ENCODE measurements around the gene PAK6. TPM values are rescaled to one million over a fixed set of nuclear protein-coding genes. Genes with fewer than 3 reads are reported as not detected.

Gene PAK6
- total and polyA plus RNA-seq, 9 of the 15 experiments (the other 6 are each of a cell fraction or from before 2014, with no cell fraction given), result 0.03 to 0.74 (median 0.16) TPM; not detected in 2

DNA sequence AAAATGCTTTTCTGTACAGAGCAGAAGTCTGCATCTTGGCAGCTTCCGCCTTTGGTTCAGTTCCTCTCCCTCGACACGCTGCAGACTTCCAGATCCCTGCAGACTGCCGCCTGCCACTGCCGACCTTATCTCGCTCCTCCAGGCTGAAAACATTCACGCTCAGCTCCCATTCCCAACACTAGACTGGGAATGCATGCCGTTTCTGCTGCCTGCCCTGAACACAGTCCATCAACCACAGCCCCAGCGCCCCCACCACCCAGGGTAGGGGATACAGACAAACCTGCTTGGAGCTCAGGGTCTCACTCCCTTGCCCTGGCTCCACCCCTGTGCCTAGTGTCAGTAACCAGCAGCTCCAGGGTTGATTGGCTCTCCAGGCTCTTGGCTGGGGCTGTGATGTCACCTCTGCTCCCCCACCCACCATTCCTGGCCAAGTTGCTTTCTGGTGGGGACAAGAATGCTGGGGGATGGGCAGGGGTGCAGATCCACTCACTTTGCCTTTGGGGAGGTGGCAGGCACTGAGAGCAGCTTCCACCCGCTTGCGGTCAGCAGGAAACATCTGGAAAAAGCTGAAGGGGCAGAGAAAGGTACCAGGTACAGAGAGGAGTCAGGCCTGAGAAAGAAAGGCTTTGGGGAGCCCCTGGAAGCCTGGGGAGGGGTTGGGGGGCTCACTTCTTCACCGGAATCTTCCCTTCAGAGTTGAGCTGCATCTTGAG lies 62.8 kb downstream of the PAK6 start (continued):
- TF ChIP-seq ZNF707 (CRISPR knock-in tag; conservative IDR thresholded peaks at IDR 0.05), result no peak
- no peak for TF ChIP-seq PCBP2 (IDR thresholded peaks at IDR 0.05; ENCODE audit: low read depth, low read length, poor library complexity, severe bottlenecking)
- TF ChIP-seq, protein P1, sequence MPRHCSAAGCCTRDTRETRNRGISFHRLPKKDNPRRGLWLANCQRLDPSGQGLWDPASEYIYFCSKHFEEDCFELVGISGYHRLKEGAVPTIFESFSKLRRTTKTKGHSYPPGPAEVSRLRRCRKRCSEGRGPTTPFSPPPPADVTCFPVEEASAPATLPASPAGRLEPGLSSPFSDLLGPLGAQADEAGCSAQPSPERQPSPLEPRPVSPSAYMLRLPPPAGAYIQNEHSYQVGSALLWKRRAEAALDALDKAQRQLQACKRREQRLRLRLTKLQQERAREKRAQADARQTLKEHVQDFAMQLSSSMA (CRISPR knock-in tag; IDR thresholded peaks at IDR 0.05), result no peak
- no peak for TF ChIP-seq U2AF1 (optimal IDR thresholded peaks at IDR 0.05; ENCODE audit: low read depth, low read length)
- TF ChIP-seq, protein P2, sequence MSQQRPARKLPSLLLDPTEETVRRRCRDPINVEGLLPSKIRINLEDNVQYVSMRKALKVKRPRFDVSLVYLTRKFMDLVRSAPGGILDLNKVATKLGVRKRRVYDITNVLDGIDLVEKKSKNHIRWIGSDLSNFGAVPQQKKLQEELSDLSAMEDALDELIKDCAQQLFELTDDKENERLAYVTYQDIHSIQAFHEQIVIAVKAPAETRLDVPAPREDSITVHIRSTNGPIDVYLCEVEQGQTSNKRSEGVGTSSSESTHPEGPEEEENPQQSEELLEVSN (IDR thresholded peaks at IDR 0.05; ENCODE audit: borderline replicate concordance in 1 of 2, extremely low read depth in 1 of 2, insufficient read depth in 1 of 2, insufficient read length in 1 of 2, low read depth in 1 of 2, low read length in 1 of 2, poor library complexity in 1 of 2, severe bottlenecking in 1 of 2), result no peak
- TF ChIP-seq, protein P3, sequence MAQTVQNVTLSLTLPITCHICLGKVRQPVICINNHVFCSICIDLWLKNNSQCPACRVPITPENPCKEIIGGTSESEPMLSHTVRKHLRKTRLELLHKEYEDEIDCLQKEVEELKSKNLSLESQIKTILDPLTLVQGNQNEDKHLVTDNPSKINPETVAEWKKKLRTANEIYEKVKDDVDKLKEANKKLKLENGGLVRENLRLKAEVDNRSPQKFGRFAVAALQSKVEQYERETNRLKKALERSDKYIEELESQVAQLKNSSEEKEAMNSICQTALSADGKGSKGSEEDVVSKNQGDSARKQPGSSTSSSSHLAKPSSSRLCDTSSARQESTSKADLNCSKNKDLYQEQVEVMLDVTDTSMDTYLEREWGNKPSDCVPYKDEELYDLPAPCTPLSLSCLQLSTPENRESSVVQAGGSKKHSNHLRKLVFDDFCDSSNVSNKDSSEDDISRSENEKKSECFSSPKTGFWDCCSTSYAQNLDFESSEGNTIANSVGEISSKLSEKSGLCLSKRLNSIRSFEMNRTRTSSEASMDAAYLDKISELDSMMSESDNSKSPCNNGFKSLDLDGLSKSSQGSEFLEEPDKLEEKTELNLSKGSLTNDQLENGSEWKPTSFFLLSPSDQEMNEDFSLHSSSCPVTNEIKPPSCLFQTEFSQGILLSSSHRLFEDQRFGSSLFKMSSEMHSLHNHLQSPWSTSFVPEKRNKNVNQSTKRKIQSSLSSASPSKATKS (CRISPR knock-in tag; IDR thresholded peaks at IDR 0.05), result no peak
- TF ChIP-seq ZBTB7A (IDR thresholded peaks at IDR 0.05; ENCODE audit: borderline replicate concordance, control insufficient read depth, low read depth, low read length), result peak; percentile 49; the same call in 1 of the 2 replicates
- TF ChIP-seq HDAC1 (IDR thresholded peaks at IDR 0.05), result peak in 1 of 2 experiments; percentile 61; a peak in 1 of 4 replicates
- TF ChIP-seq ZNF518B (CRISPR knock-in tag; IDR thresholded peaks at IDR 0.05), result no peak
- no peak for TF ChIP-seq ZKSCAN3 (CRISPR knock-in tag; IDR thresholded peaks at IDR 0.05)
- peak; percentile 39; the same call in 1 of the 2 replicates for TF ChIP-seq TAL1 (IDR thresholded peaks at IDR 0.05)
- TF ChIP-seq FOXA1 (IDR thresholded peaks at IDR 0.05; ENCODE audit: borderline replicate concordance), result no peak
- no peak for TF ChIP-seq HNRNPLL (IDR thresholded peaks at IDR 0.05; ENCODE audit: low read depth, low read length, poor library complexity, severe bottlenecking)
- no peak for TF ChIP-seq FOXK2 (conservative IDR thresholded peaks at IDR 0.05 in 1 of 2, IDR thresholded peaks at IDR 0.05 in 1 of 2; ENCODE audit: low read depth in 2 of 2)
- TF ChIP-seq ATF1 (CRISPR knock-in tag; IDR thresholded peaks at IDR 0.05), result no peak
- TF ChIP-seq ATF1 (tag; IDR thresholded peaks at IDR 0.05), result peak; percentile 40; the same call in 1 of the 2 replicates
- TF ChIP-seq DPF2 (IDR thresholded peaks at IDR 0.05), result peak; percentile 45; the same call in 1 of the 2 replicates
- no peak for TF ChIP-seq C11orf30 (IDR thresholded peaks at IDR 0.05; ENCODE audit: low read depth)

Measured in K562 (cell line).